Neural cell (in vitro differentiated cells): Measurements from ENCODE around the gene COQ8B. TPM values are rescaled to one million over a fixed set of nuclear protein-coding genes. Genes with fewer than 3 reads are reported as not detected.

Source experiments
- H2AFZ ChIP-seq: fragments of 200-600, 300-800 bp; sonication (generic), shearing (Covaris generic); 2 replicates; pipeline ENCODE4 v1.6.0; 2014; ENCODE audit warnings: low read depth, mild to moderate bottlenecking, antibody characterized with exemption, low read length, moderate library complexity
- H3F3A ChIP-seq: fragments of 200-600 bp; shearing (Covaris generic); 2 replicates; pipeline ENCODE4 v1.6.1; 2016; ENCODE audit warnings: mild to moderate bottlenecking, moderate library complexity, mixed read lengths, antibody characterized with exemption, low read length; ENCODE audit not compliant: insufficient read depth, poor library complexity, severe bottlenecking
- H3K27ac ChIP-seq: fragments of 200-600, 300-800 bp; sonication (generic), shearing (Covaris generic); 2 replicates; pipeline ENCODE4 v1.5.1; 2014; ENCODE audit warnings: mild to moderate bottlenecking, low read length, moderate library complexity
- H3K27me3 ChIP-seq: fragments of 300-800, 200-600 bp; sonication (generic), shearing (Covaris generic); 2 replicates; pipeline ENCODE4 v1.6.0; 2014; ENCODE audit warnings: mild to moderate bottlenecking, low read depth, low read length, moderate library complexity; ENCODE audit not compliant: insufficient read depth
- H3K36me3 ChIP-seq: fragments of 300-800, 200-600 bp; sonication (generic), shearing (Covaris generic); 2 replicates; pipeline ENCODE4 v1.5.1; 2014; ENCODE audit warnings: mild to moderate bottlenecking, antibody characterized with exemption, low read length, moderate library complexity; ENCODE audit not compliant: insufficient read depth
- H3K4me2 ChIP-seq: fragments of 300-800, 200-600 bp; sonication (generic), shearing (Covaris generic); 2 replicates; pipeline ENCODE4 v1.6.0; 2014; ENCODE audit warnings: mild to moderate bottlenecking, low read length
- H3K4me3 ChIP-seq: fragments of 300-800, 200-600 bp; sonication (generic), shearing (Covaris generic); 2 replicates; pipeline ENCODE4 v1.5.1; 2014; ENCODE audit warnings: mild to moderate bottlenecking, low read length, moderate library complexity
- H3K79me2 ChIP-seq: fragments of 200-600 bp; shearing (Covaris generic); replicated peaks from 2 replicates; pipeline ENCODE4 v1.6.0; 2014; ENCODE audit warnings: mild to moderate bottlenecking, low read length, moderate library complexity; ENCODE audit not compliant: insufficient read depth
- H3K9ac ChIP-seq: fragments of 300-800, 200-600 bp; sonication (generic), shearing (Covaris generic); 2 replicates; pipeline ENCODE4 v1.6.1; 2016; ENCODE audit warnings: mild to moderate bottlenecking, low read length, mixed read lengths
- H3K9me2 ChIP-seq: fragments of 200-600 bp; shearing (Covaris generic); 2 replicates; pipeline ENCODE4 v1.6.1; 2016; ENCODE audit warnings: mild to moderate bottlenecking, low read length, mixed read lengths; ENCODE audit not compliant: insufficient read depth
- H3K9me3 ChIP-seq: fragments of 200-600, 300-800 bp; sonication (generic), shearing (Covaris generic); 2 replicates; pipeline ENCODE4 v1.6.1; 2016; ENCODE audit warnings: mild to moderate bottlenecking, mixed run types, low read length, moderate library complexity, mixed read lengths
- H4K20me1 ChIP-seq: fragments of 200-600 bp; shearing (Covaris generic); 2 replicates; pipeline ENCODE4 v1.6.1; 2016; ENCODE audit warnings: mild to moderate bottlenecking, mixed run types; ENCODE audit not compliant: insufficient read depth
- EP300 ChIP-seq: fragments of 450-650 bp; conservative IDR thresholded peaks from 2 replicates; pipeline ENCODE4 v1.6.1; 2014; ENCODE audit warnings: antibody characterized with exemption, mild to moderate bottlenecking, moderate library complexity; ENCODE audit not compliant: poor library complexity, severe bottlenecking
- EZH2 ChIP-seq: fragments of 200-600, 300-800 bp; shearing (Covaris generic), sonication (generic); IDR thresholded peaks from 2 replicates; pipeline ENCODE4 v1.6.1; 2014; ENCODE audit warnings: antibody characterized with exemption, low read length, borderline replicate concordance, mild to moderate bottlenecking; ENCODE audit not compliant: insufficient read depth, poor library complexity, severe bottlenecking
- MXI1 ChIP-seq: fragments of 450-650 bp; conservative IDR thresholded peaks from 2 replicates; pipeline ENCODE4 v1.6.1; 2014; ENCODE audit warnings: antibody characterized with exemption, mild to moderate bottlenecking; ENCODE audit not compliant: poor library complexity, severe bottlenecking
- POLR2AphosphoS5 ChIP-seq: IDR thresholded peaks from 2 replicates; pipeline ENCODE4 v1.6.1; 2012
- RAD21 ChIP-seq: fragments of 450-650 bp; conservative IDR thresholded peaks from 2 replicates; pipeline ENCODE4 v1.6.1; 2014; ENCODE audit warnings: antibody characterized with exemption, mild to moderate bottlenecking, moderate library complexity
- SMC3 ChIP-seq: fragments of 450-650 bp; conservative IDR thresholded peaks from 2 replicates; pipeline ENCODE4 v1.6.1; 2014; ENCODE audit warnings: antibody characterized with exemption, mild to moderate bottlenecking, moderate library complexity; ENCODE audit not compliant: poor library complexity
- TAF1 ChIP-seq: IDR thresholded peaks from 2 replicates; pipeline ENCODE4 v1.6.1; 2012; ENCODE audit warnings: low read depth
- polyA plus RNA-seq: library from polyadenylated mRNA; depleted of rRNA; stranded (reverse); fragments of >200 nt; gene quantifications from 2 replicates; pipeline ENCODE4 v1.2.3, GENCODE V29; 2014
- TF ChIP-seq, protein P1 (sequence below): IDR thresholded peaks from 2 replicates; pipeline ENCODE4 v1.6.1; 2012; ENCODE audit warnings: borderline replicate concordance
- TF ChIP-seq, protein P2 (sequence below): fragments of 450-650 bp; IDR thresholded peaks from 2 replicates; pipeline ENCODE4 v1.5.1; 2014; ENCODE audit warnings: antibody characterized with exemption, mild to moderate bottlenecking, moderate library complexity; ENCODE audit not compliant: poor library complexity, severe bottlenecking

Gene COQ8B
- polyA plus RNA-seq, 1 donor from 2014 or later = 83.2 TPM

DNA sequence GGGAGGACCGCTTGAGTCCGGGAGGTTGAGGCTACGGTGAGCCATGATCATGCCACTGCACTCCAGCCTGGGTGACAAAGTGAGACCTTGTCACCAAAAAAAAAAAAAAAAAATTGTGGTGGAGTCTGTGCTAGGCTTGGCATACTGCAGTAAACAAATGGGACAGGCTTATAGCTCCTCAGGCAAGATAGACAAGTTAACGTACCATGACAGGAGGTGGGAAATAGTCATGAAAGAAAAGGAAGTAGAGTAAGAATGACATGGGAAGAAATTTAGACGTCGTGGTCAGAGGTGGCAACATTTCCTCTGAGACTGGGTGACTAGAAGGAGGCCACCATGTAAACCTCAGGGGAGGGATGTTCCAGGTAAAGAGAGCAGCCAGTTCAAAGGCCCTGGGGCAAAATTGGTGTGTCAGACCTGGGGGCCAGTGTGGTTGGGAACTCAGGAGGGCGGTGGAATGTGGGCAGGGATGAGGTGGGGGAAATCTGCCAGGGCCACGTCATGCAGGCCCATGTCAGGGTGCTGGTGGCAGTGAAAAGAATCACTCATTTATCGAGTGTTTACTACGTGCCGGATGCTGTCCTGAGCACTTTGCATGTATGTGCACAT is 39.9 kb upstream of the COQ8B start:
- H3K79me2 ChIP-seq = peaks cover 35% of the 10 kb centered on the region

DNA sequence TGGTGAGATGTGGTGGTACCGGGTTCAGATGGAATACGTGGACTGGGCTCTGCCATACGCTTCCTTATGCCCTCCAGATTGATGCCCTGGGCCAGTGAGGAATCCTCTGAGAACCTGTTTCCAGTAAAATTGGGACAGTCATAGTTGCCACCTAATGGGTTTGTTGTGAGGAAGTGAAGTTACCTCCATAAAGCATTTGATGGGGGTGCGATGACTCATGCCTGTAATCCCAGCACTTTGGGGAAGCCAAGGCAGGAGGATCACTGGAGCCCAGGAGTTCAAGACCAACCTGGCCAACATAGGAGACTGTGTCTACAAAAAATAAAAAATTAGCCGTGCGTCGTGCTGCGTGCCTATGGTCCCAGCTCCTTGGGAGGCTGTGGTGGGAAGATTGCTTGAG is 39.1 kb upstream of the COQ8B start:
- Histone ChIP-seq H4K20me1 (no peaks in the 10 kb centered on the region), H3K36me3 (no peaks in the 10 kb centered on the region)
- TF ChIP-seq MXI1 (no peak), EP300 (no peak), EZH2 (no peak)
- TF ChIP-seq, protein P1, sequence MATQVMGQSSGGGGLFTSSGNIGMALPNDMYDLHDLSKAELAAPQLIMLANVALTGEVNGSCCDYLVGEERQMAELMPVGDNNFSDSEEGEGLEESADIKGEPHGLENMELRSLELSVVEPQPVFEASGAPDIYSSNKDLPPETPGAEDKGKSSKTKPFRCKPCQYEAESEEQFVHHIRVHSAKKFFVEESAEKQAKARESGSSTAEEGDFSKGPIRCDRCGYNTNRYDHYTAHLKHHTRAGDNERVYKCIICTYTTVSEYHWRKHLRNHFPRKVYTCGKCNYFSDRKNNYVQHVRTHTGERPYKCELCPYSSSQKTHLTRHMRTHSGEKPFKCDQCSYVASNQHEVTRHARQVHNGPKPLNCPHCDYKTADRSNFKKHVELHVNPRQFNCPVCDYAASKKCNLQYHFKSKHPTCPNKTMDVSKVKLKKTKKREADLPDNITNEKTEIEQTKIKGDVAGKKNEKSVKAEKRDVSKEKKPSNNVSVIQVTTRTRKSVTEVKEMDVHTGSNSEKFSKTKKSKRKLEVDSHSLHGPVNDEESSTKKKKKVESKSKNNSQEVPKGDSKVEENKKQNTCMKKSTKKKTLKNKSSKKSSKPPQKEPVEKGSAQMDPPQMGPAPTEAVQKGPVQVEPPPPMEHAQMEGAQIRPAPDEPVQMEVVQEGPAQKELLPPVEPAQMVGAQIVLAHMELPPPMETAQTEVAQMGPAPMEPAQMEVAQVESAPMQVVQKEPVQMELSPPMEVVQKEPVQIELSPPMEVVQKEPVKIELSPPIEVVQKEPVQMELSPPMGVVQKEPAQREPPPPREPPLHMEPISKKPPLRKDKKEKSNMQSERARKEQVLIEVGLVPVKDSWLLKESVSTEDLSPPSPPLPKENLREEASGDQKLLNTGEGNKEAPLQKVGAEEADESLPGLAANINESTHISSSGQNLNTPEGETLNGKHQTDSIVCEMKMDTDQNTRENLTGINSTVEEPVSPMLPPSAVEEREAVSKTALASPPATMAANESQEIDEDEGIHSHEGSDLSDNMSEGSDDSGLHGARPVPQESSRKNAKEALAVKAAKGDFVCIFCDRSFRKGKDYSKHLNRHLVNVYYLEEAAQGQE = no peak
- TF ChIP-seq, protein P2, sequence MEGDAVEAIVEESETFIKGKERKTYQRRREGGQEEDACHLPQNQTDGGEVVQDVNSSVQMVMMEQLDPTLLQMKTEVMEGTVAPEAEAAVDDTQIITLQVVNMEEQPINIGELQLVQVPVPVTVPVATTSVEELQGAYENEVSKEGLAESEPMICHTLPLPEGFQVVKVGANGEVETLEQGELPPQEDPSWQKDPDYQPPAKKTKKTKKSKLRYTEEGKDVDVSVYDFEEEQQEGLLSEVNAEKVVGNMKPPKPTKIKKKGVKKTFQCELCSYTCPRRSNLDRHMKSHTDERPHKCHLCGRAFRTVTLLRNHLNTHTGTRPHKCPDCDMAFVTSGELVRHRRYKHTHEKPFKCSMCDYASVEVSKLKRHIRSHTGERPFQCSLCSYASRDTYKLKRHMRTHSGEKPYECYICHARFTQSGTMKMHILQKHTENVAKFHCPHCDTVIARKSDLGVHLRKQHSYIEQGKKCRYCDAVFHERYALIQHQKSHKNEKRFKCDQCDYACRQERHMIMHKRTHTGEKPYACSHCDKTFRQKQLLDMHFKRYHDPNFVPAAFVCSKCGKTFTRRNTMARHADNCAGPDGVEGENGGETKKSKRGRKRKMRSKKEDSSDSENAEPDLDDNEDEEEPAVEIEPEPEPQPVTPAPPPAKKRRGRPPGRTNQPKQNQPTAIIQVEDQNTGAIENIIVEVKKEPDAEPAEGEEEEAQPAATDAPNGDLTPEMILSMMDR = no peak

More for the DNA sequence above, 39.9 kb upstream of the COQ8B start:
- Histone ChIP-seq H2AFZ (no peak overlapping the region), H3F3A (no peaks in the 10 kb centered on the region), H3K9me3 (no peaks in the 10 kb centered on the region), H3K9me2 (no peaks in the 10 kb centered on the region), H3K36me3 (no peaks in the 10 kb centered on the region), H3K27ac (no peak overlapping the region), H3K27me3 (no peaks in the 10 kb centered on the region), H4K20me1 (no peaks in the 10 kb centered on the region), H3K4me2 (no peak overlapping the region), H3K4me3 (no peak overlapping the region), H3K9ac (no peak overlapping the region)
- TF ChIP-seq, protein P2 = no peak
- TF ChIP-seq RAD21 (no peak), MXI1 (no peak), EZH2 (no peak), SMC3 (no peak), TAF1 (no peak), EP300 (no peak), POLR2AphosphoS5 (no peak)
- TF ChIP-seq, protein P1 = no peak

More for the DNA sequence above, 39.1 kb upstream of the COQ8B start:
- H3K27ac ChIP-seq = no peak overlapping the region
- H3K9ac ChIP-seq = no peak overlapping the region
- H3K27me3 ChIP-seq = no peaks in the 10 kb centered on the region
- H3K4me2 ChIP-seq = no peak overlapping the region
- no peaks in the 10 kb centered on the region for H3K9me3 ChIP-seq
- H3K79me2 ChIP-seq = peaks cover 37% of the 10 kb centered on the region
- no peaks in the 10 kb centered on the region for H3K9me2 ChIP-seq
- no peaks in the 10 kb centered on the region for H3F3A ChIP-seq
- H3K4me3 ChIP-seq = no peak overlapping the region
- no peak overlapping the region for H2AFZ ChIP-seq
